Esophagus muscularis mucosa (tissue), 4 donors: ENCODE results near the gene BRD3OS. TPM values are rescaled to one million over a fixed set of nuclear protein-coding genes. Genes with fewer than 3 reads are reported as not detected.

ENCODE experiments used
- DNase-seq: peaks from one replicate; pipeline ENCODE4 v3.0.0-alpha.2; 2017; ENCODE audit errors: extremely low spot score
- H3K27ac ChIP-seq, 4 donors: fragments of 200-600 bp; sonication (generic); replicated peaks in 1 of 4; 1 replicate in 3 of 4; 2 replicates in 1 of 4; pipeline ENCODE4 v1.5.1; 2016 to 2019; ENCODE audit warnings: mild to moderate bottlenecking in 1 of 4
- H3K27me3 ChIP-seq, 4 donors: fragments of 200-600 bp; sonication (generic); one replicate each; pipeline versions ENCODE4 v1.5.1 to v1.6.0; 2016 to 2019
- H3K36me3 ChIP-seq, 4 donors: fragments of 200-600 bp; sonication (generic); one replicate each; pipeline ENCODE4 v1.5.1; 2016 to 2019
- H3K4me1 ChIP-seq, 4 donors: fragments of 200-600 bp; sonication (generic); one replicate each; pipeline ENCODE4 v1.5.1; 2016 to 2019
- H3K4me3 ChIP-seq, 4 donors: fragments of 200-600 bp; sonication (generic); 1 replicate in 2 of 4; 2 replicates in 2 of 4; pipeline ENCODE4 v1.5.1; 2016 to 2019; ENCODE audit warnings: mild to moderate bottlenecking in 4 of 4, moderate library complexity in 1 of 4
- H3K9me3 ChIP-seq, 4 donors: fragments of 200-600 bp; sonication (generic); 1 replicate in 3 of 4; 2 replicates in 1 of 4; pipeline ENCODE4 v1.5.1; 2016 to 2019
- EP300 ChIP-seq: sonication (generic); formaldehyde crosslinking; IDR thresholded peaks from one replicate; pipeline ENCODE4 v1.6.1; 2017; ENCODE audit warnings: antibody characterized with exemption
- POLR2A ChIP-seq: fragments of 450-650 bp; IDR thresholded peaks from one replicate; pipeline ENCODE4 v1.6.1; 2017; ENCODE audit warnings: antibody characterized with exemption, moderate library complexity, mild to moderate bottlenecking, low read depth
- POLR2AphosphoS5 ChIP-seq, 2 donors: sonication (generic); formaldehyde crosslinking; IDR thresholded peaks; one replicate each; pipeline ENCODE4 v1.6.1; 2017; ENCODE audit warnings: antibody characterized with exemption in 2 of 2
- WGBS: methylation state at CpG from one replicate; pipeline ENCODE4 v1.1.5; 2018; 5-methylcytosine and 5-hydroxymethylcytosine counted together
- intact Hi-C: fragments of 100-400 bp; cut with DNase I; formaldehyde crosslinking; loops from one replicate; pipeline ENCODE4 v1.15.1; 2023
- total RNA-seq, 4 donors: library from RNA; depleted of rRNA; stranded (reverse); fragments of >200 nt; gene quantifications; one replicate each; pipeline versions ENCODE4 v1.1.0 to v1.2.1, GENCODE V29; 2016
- TF ChIP-seq, protein P1 (sequence below), 3 experiments: fragments of 200-600 bp in 2 of 3; fragments of 450-650 bp in 1 of 3; sonication (generic) in 2 of 3; IDR thresholded peaks; one replicate each; pipeline ENCODE4 v1.5.1; 2017 to 2019; ENCODE audit warnings: antibody characterized with exemption in 3 of 3, mild to moderate bottlenecking in 2 of 3, moderate library complexity in 1 of 3

Gene BRD3OS
- total RNA-seq, 4 donors from 2014 or later = 13.4 to 33.4 (median 21.7) TPM

GRCh38 chr9:134034215-134035040 lies 9.1 kb downstream of the BRD3OS start:
- intact Hi-C loops = no loop called here
- Histone ChIP-seq H3K27me3 (no peaks in the 10 kb centered on the region), H3K4me3 (no peak overlapping the region), H3K27ac (no peak overlapping the region), H3K9me3 (peaks cover 0 to 11% (median 5%) of the 10 kb centered on the region in 4 donors), H3K36me3 (peaks cover 62 to 95% (median 91%) of the 10 kb centered on the region in 4 donors), H3K4me1 (no peaks in the 10 kb centered on the region)
- no peak for DNase-seq
- TF ChIP-seq POLR2A = no peak
- TF ChIP-seq EP300 = no peak
- no peak for TF ChIP-seq POLR2AphosphoS5 (IDR thresholded peaks at IDR 0.05)
- TF ChIP-seq, protein P1, sequence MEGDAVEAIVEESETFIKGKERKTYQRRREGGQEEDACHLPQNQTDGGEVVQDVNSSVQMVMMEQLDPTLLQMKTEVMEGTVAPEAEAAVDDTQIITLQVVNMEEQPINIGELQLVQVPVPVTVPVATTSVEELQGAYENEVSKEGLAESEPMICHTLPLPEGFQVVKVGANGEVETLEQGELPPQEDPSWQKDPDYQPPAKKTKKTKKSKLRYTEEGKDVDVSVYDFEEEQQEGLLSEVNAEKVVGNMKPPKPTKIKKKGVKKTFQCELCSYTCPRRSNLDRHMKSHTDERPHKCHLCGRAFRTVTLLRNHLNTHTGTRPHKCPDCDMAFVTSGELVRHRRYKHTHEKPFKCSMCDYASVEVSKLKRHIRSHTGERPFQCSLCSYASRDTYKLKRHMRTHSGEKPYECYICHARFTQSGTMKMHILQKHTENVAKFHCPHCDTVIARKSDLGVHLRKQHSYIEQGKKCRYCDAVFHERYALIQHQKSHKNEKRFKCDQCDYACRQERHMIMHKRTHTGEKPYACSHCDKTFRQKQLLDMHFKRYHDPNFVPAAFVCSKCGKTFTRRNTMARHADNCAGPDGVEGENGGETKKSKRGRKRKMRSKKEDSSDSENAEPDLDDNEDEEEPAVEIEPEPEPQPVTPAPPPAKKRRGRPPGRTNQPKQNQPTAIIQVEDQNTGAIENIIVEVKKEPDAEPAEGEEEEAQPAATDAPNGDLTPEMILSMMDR (IDR thresholded peaks at IDR 0.05) = no peak
- 94% methylated on average over 16 of the region's 19 CpGs for WGBS

- no peak overlapping the region for H3K4me3 ChIP-seq
- peaks cover 0 to 11% (median 5%) of the 10 kb centered on the region in 4 donors for H3K9me3 ChIP-seq
- H3K27me3 ChIP-seq = no peaks in the 10 kb centered on the region
- H3K4me1 ChIP-seq = no peaks in the 10 kb centered on the region
- no peak overlapping the region for H3K27ac ChIP-seq
- intact Hi-C loops = no loop called here
- TF ChIP-seq POLR2AphosphoS5 (IDR thresholded peaks at IDR 0.05) (no peak), EP300 (no peak), POLR2A (no peak)
- TF ChIP-seq, protein P1 (IDR thresholded peaks at IDR 0.05) = no peak
- H3K36me3 ChIP-seq = peaks cover 69 to 98% (median 96%) of the 10 kb centered on the region in 4 donors
- WGBS = 91% methylated on average over 12 of the region's 28 CpGs
- no peak for DNase-seq
Observed at GRCh38 chr9:134035041-134036039, 10.1 kb downstream of the BRD3OS start.

GRCh38 chr9:134036130-134036529 lies 10.8 kb downstream of the BRD3OS start:
- no peak for DNase-seq
- WGBS = 88% methylated on average over 13 of the region's 16 CpGs
- Histone ChIP-seq H3K4me1 (peaks cover under 1 to 6% (median 5%) of the 10 kb centered on the region in 4 donors), H3K27ac (no peak overlapping the region), H3K9me3 (peaks cover 0 to 11% (median 5%) of the 10 kb centered on the region in 4 donors), H3K36me3 (peaks cover 66 to 98% (median 97%) of the 10 kb centered on the region in 4 donors), H3K4me3 (no peak overlapping the region), H3K27me3 (no peaks in the 10 kb centered on the region)
- intact Hi-C loops = no loop called here
- no peak for TF ChIP-seq POLR2A
- TF ChIP-seq, protein P1 (IDR thresholded peaks at IDR 0.05) = no peak
- no peak for TF ChIP-seq EP300
- no peak for TF ChIP-seq POLR2AphosphoS5 (IDR thresholded peaks at IDR 0.05)

DNA sequence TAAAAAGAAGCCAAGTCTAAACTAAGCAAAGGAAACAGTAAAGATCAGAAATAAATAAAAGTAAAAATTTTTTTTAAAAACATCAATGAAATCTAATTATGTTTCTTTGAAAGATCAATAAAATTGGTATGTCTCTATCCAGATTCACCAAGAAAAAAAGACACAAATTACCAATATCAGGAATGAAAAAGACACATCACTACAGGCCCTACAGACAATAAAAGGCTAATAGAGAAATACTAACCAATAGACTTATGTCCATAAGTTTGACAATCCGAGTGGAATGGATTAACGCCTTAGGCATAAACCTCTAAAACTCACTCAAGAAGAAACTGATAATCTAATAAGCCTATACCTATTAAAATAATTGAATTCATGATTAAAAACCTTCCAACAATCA lies 12.4 kb downstream of the BRD3OS start:
- no peak overlapping the region for H3K27ac ChIP-seq
- H3K9me3 ChIP-seq = peaks cover 0 to 11% (median 5%) of the 10 kb centered on the region in 4 donors
- TF ChIP-seq POLR2A (no peak), EP300 (no peak), POLR2AphosphoS5 (IDR thresholded peaks at IDR 0.05) (no peak)
- TF ChIP-seq, protein P1 (IDR thresholded peaks at IDR 0.05) = no peak
- no peak for DNase-seq
- no peak overlapping the region for H3K4me3 ChIP-seq
- H3K27me3 ChIP-seq = no peaks in the 10 kb centered on the region
- peaks cover 5 to 13% (median 9%) of the 10 kb centered on the region in 4 donors for H3K4me1 ChIP-seq
- intact Hi-C loops = no loop called here
- peaks cover 74 to 98% (median 95%) of the 10 kb centered on the region in 4 donors for H3K36me3 ChIP-seq
- 98% methylated on average over 2 of the region's 2 CpGs for WGBS
